Left renal pelvis (tissue), 4 donors: ENCODE results near the gene MAGEL2. TPM values are rescaled to one million over a fixed set of nuclear protein-coding genes. Genes with fewer than 3 reads are reported as not detected.

Source experiments
- DNase-seq, 4 donors: peaks; one replicate each; pipeline ENCODE4 v3.0.0-alpha.2; 2013; ENCODE audit warnings: low read depth in 4 of 4, low spot score in 3 of 4
- polyA plus RNA-seq, 4 donors: library from polyadenylated mRNA; unstranded; fragments of 120-200 nt; gene quantifications; one replicate each; pipeline ENCODE4 v1.2.1, GENCODE V29; 2013; ENCODE audit not compliant: insufficient read length in 4 of 4

The MAGEL2 gene
- 1 to 10 TPM; 5.0 to 6.8 (median 5.1) TPM for polyA plus RNA-seq

GRCh38 chr15:23647421-23648370 lies at the start of gene MAGEL2:
TSS of gene MAGEL2 (minus strand) at chr15:23647867. CDS start at chr15:23647742, 125 bp downstream.
- peak; percentile 43 to 64 (median 56) for DNase-seq

GRCh38 chr15:23695282-23695681 lies 47.6 kb upstream of the MAGEL2 start:
- DNase-seq = no peak

DNA sequence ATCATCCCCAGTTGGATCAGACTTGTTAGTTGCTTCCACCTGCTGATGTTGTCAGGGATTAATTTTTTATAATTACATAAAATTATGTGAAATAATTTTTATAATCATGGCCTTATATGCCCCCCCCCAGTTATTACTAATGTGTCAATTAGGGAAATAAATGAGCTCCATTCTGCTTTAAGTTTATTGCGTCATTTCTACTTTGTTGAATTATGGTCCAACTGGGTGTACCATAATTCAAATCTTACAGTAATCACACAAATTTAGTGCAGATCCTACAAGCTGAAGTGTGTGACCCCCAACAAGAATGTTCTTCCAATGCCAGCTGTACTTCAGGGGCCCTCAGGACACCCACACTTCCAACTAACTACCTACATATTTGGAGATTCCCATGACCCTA lies 46.9 kb upstream of the MAGEL2 start:
- no peak for DNase-seq

- DNase-seq = peak in 3 of 4 donors; percentile 58 to 75 (median 74)
Measured at GRCh38 chr15:23690450-23690852, 42.8 kb upstream of the MAGEL2 start.

GRCh38 chr15:23690015-23690414 lies 42.3 kb upstream of the MAGEL2 start:
- no peak for DNase-seq

GRCh38 chr15:23687143-23687470 lies 39.4 kb upstream of the MAGEL2 start, which contains the start of gene NDN:
TSS of gene NDN (minus strand) at chr15:23687305. CDS start at chr15:23687217, 88 bp downstream.
- DNase-seq = peak in 3 of 4 donors; percentile 22 to 46 (median 30)

- DNase-seq = no peak
Measured at GRCh38 chr15:23686466-23687142, 38.9 kb upstream of the MAGEL2 start.

DNA sequence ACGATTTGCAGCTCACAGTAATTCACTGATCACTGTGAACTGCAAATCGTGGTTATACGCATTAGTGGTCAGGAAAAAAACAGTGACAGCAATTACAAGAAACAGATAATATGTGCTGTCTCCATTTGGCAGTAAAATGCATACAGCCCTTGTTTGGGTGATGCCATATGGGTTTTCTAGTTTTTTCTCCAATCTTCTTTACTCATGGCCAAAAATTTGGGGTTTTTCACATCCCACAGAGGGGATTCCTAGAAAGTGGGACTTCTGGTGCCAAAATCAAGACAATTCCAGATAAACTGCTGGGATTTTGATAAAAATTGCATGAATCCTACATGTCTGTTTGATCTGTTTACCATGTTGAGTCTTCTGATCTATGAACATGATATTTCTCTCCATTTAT lies 23.8 kb upstream of the MAGEL2 start:
- DNase-seq = no peak

- no peak for DNase-seq
Measured at GRCh38 chr15:23670970-23671369, 23.3 kb upstream of the MAGEL2 start.

DNA sequence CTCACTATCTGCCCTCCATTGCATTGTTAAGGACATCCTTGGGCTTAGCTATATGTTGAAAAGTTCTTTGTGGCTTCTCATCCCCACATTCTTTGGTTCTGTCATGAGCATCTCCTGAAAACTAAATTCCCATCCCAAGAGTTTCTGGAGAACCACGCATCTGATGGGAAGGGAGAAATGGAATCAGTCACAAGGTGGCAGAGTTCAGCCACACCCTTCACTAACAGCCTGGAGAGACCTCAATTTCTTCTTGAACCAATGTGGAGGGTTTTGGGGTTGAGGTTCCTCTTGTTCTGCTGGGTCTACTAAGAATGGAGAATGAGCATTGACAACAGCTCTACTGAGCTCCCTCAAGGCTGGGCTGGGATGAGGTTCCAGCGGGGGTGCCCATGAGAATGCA lies 15.6 kb upstream of the MAGEL2 start:
- DNase-seq = no peak

GRCh38 chr15:23648920-23649515 lies 1.4 kb upstream of the MAGEL2 start:
- no peak for DNase-seq

DNA sequence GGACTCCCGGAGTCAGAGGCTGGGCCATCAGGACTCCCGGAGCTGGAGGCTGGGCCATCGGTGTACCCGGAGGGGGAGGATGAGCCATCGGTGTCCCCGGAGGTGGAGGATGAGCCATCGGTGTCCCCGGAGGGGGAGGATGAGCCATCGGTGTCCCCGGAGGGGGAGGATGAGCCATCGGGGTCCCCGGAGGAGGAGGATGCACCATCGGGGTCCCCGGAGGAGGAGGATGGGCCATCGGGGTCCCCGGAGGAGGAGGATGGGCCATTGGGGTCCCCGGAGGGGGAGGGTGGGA lies 719 bp downstream of the MAGEL2 start:
- no peak for DNase-seq

- no peak for DNase-seq
Measured at GRCh38 chr15:23646165-23647000, 1.3 kb downstream of the MAGEL2 start.

- DNase-seq = no peak
Measured at GRCh38 chr15:23645371-23646164, 2.1 kb downstream of the MAGEL2 start.

DNA sequence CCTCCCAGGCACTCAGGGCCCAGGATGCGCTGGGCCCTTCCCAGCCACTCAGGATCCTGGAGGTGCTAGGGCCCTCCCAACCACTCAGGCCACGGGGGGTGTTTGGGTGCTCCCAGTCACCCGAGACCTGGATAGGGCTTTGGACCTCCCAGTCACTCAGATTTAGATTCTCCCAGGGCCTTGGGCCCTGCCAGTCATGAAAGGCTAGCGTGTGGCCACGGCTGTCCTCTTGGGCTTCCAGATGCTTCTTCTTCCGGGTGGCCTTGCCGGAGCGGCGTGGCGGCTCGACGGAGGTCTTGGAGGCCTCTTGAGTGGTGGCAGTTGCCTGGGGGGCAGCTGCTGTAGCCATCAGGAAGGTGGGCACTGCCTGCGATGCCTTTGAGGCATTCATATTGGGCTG lies 2.8 kb downstream of the MAGEL2 start:
- no peak for DNase-seq

GRCh38 chr15:23642413-23643044 lies 5.1 kb downstream of the MAGEL2 start:
- peak in 2 of 4 donors; percentile 31 to 32 for DNase-seq

DNA sequence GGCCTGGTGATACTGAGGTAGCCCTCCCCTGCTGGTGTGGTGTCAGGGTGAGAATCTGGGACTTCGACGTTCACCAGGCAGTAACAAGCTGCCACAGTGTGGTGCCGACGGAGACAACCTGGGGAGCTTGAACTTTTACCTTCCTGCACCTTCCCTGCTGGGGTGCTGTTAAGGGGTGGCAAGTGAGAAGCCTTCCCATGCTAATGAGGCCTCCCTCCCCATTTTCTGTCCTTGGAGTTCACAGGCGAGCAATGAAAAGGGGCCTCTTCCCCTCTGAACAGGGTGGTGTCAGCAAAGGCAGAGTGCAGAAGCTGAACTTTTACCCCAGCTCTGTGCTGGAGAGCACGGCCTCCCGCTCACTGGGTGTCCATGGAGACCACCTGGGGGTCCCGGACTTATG lies 13.5 kb downstream of the MAGEL2 start:
- no peak for DNase-seq

- no peak for DNase-seq
Measured at GRCh38 chr15:23629234-23629805, 18.3 kb downstream of the MAGEL2 start.
